GM23248 (cell line): ENCODE data around the gene CHCHD2. TPM values are rescaled to one million over a fixed set of nuclear protein-coding genes. Genes with fewer than 3 reads are reported as not detected.
"Not testable (repeated sequence)": the region's sequence is repeated elsewhere in the genome, so short reads cannot be mapped to it uniquely, and the experiment has no call there.

Source experiments
- DNase-seq: peaks from one replicate; pipeline ENCODE4 v3.0.0-alpha.2; 2015
- H2AFZ ChIP-seq: fragments of 200-600 bp; sonication (generic); 2 replicates; pipeline ENCODE4 v1.6.1; 2016; ENCODE audit warnings: antibody characterized with exemption
- H3F3A ChIP-seq: fragments of 200-600 bp; sonication (generic); 2 replicates; pipeline ENCODE4 v1.6.1; 2016; ENCODE audit warnings: mild to moderate bottlenecking, antibody characterized with exemption, mixed run types; ENCODE audit not compliant: insufficient read depth
- H3K27ac ChIP-seq: fragments of 200-600 bp; sonication (generic); 2 replicates; pipeline ENCODE4 v1.5.1; 2016; ENCODE audit warnings: mild to moderate bottlenecking
- H3K27me3 ChIP-seq: fragments of 200-600 bp; sonication (generic); replicated peaks from 2 replicates; pipeline ENCODE4 v1.6.1; 2016; ENCODE audit warnings: mild to moderate bottlenecking; ENCODE audit not compliant: insufficient read depth
- H3K36me3 ChIP-seq: fragments of 200-600 bp; sonication (generic); 2 replicates; pipeline ENCODE4 v1.6.1; 2016; ENCODE audit warnings: low read depth, mild to moderate bottlenecking
- H3K4me1 ChIP-seq: fragments of 200-600 bp; sonication (generic); 2 replicates; pipeline ENCODE4 v1.6.1; 2016; ENCODE audit warnings: mild to moderate bottlenecking; ENCODE audit not compliant: insufficient read depth
- H3K4me2 ChIP-seq: fragments of 200-600 bp; sonication (generic); one replicate; pipeline ENCODE4 v1.6.1; 2016; ENCODE audit warnings: mild to moderate bottlenecking; ENCODE audit not compliant: unreplicated experiment
- H3K4me3 ChIP-seq: fragments of 200-600 bp; sonication (generic); 2 replicates; pipeline ENCODE4 v1.5.1; 2016; ENCODE audit warnings: mild to moderate bottlenecking
- H3K79me2 ChIP-seq: fragments of 200-600 bp; sonication (generic); 2 replicates; pipeline ENCODE4 v1.6.1; 2016; ENCODE audit warnings: mild to moderate bottlenecking; ENCODE audit not compliant: insufficient read depth
- H3K9ac ChIP-seq: fragments of 200-600 bp; sonication (generic); 2 replicates; pipeline ENCODE4 v1.6.1; 2016; ENCODE audit warnings: mild to moderate bottlenecking
- H3K9me2 ChIP-seq: fragments of 200-600 bp; sonication (generic); 2 replicates; pipeline ENCODE4 v1.6.1; 2016; ENCODE audit warnings: mixed run types, mild to moderate bottlenecking, moderate library complexity; ENCODE audit not compliant: insufficient read depth
- H3K9me3 ChIP-seq: fragments of 200-600 bp; sonication (generic); one replicate; pipeline ENCODE4 v1.6.1; 2017; ENCODE audit warnings: low read depth
- H4K20me1 ChIP-seq: fragments of 200-600 bp; sonication (generic); 2 replicates; pipeline ENCODE4 v1.6.0; 2016; ENCODE audit not compliant: insufficient read depth
- EZH2 ChIP-seq: fragments of 200-600 bp; sonication (generic); IDR thresholded peaks from 2 replicates; pipeline ENCODE4 v1.6.1; 2018; ENCODE audit warnings: antibody characterized with exemption, mild to moderate bottlenecking; ENCODE audit not compliant: insufficient read depth, poor library complexity, severe bottlenecking
- EZH2phosphoT487 ChIP-seq: fragments of 200-600 bp; sonication (generic); IDR thresholded peaks from 2 replicates; pipeline ENCODE4 v1.6.1; 2018; ENCODE audit warnings: antibody characterized with exemption, moderate library complexity, mild to moderate bottlenecking, low read depth; ENCODE audit not compliant: insufficient read depth
- WGBS, 2 experiments: methylation state at CpG; one replicate each; pipeline ENCODE4 v1.1.6; 2015 to 2017; ENCODE audit warnings: low lambda C conversion rate in 2 of 2, low coverage in 1 of 2; ENCODE audit errors: missing lambda C conversion rate in 2 of 2; 5-methylcytosine and 5-hydroxymethylcytosine counted together
- in situ Hi-C: fragments of 300-500 bp; cut with MboI; formaldehyde crosslinking; loops from 2 replicates; pipeline ENCODE4 v1.15.0; 2020
- polyA plus RNA-seq: library from polyadenylated mRNA; unstranded; fragments of >200 nt; fragmentation: Nextera tagmentation; extraction: Ambion mirVana; gene quantifications from 2 replicates; pipeline ENCODE4 v1.2.1, GENCODE V29; 2016
- total RNA-seq: library from RNA; depleted of rRNA; stranded (reverse); fragments of >200 nt; shearing (Covaris generic); gene quantifications from 2 replicates; pipeline ENCODE4 v1.2.3, GENCODE V29; 2014

Gene CHCHD2
- total and polyA plus RNA-seq, 2 experiments from 2014 or later = 307 to 511 TPM

DNA sequence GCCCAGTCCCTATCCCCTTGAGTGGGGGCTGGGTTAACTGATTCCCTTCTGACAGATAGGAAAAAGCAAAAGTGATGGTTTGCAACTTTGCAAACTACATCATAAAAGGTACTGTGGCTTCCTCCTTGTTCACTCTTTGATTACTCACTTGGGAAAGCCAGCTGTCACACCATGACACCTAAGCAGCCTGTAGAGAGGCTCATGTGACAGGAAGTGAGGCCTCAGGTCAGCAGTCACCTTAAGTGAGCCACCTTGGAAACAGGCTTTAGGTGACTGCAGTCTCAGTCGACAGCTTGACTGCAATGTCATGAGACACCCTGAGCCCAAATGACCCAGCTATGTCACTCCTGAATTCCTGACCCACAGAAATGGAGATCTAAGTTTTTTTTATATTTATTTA is 4.3 kb upstream of the CHCHD2 start:
- H3K79me2 ChIP-seq = peaks cover 7% of the 10 kb centered on the region
- H3K36me3 ChIP-seq = no peaks in the 10 kb centered on the region
- no peaks in the 10 kb centered on the region for H4K20me1 ChIP-seq
- no peak overlapping the region for H3K4me2 ChIP-seq
- H3K27ac ChIP-seq = no peak overlapping the region
- WGBS, 2 experiments = 81 to 82% methylated on average over 1 of the region's 1 CpG
- H2AFZ ChIP-seq = no peak overlapping the region
- peaks cover 5% of the 10 kb centered on the region; the same call in 1 of the 2 replicates for H3F3A ChIP-seq
- H3K9me3 ChIP-seq = no peaks in the 10 kb centered on the region
- H3K9me2 ChIP-seq = no peaks in the 10 kb centered on the region
- in situ Hi-C loops = no loop called here
- no peak for DNase-seq
- H3K4me3 ChIP-seq = no peak overlapping the region
- TF ChIP-seq EZH2phosphoT487 = no peak
- TF ChIP-seq EZH2 = no peak
- H3K27me3 ChIP-seq = no peaks in the 10 kb centered on the region
- no peak overlapping the region for H3K9ac ChIP-seq
- no peaks in the 10 kb centered on the region; the same call in 1 of the 2 replicates for H3K4me1 ChIP-seq

DNA sequence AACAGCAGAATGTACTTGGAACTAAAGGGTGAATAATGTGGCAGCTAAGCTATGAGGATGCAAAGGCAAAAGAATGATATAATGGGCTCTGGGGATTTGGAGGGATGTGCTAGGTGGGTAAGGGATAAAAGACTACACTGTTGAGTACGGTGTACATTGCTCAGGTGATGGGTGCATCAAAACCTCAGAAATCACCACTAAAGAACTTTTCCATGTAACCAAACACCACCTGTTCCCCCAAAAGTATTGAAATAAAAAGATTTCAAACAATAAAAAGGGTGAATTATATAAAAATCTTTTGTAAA is 1.6 kb upstream of the CHCHD2 start:
- peaks cover 34% of the 10 kb centered on the region for H3K79me2 ChIP-seq
- 96 to 100% methylated on average over 1 of the region's 1 CpG for WGBS, 2 experiments
- no peaks in the 10 kb centered on the region for H4K20me1 ChIP-seq
- H3K9ac ChIP-seq = no peak overlapping the region
- H3K27ac ChIP-seq = no peak overlapping the region
- H3K36me3 ChIP-seq = peaks cover 13% of the 10 kb centered on the region; the same call in 1 of the 2 replicates
- peak overlapping the region; percentile 100; the same call in 1 of the 2 replicates for H2AFZ ChIP-seq
- H3K4me3 ChIP-seq = no peak overlapping the region
- TF ChIP-seq EZH2phosphoT487 (no peak), EZH2 (no peak)
- DNase-seq = no peak
- H3K9me3 ChIP-seq = no peaks in the 10 kb centered on the region
- peaks cover 5% of the 10 kb centered on the region; the same call in 1 of the 2 replicates for H3F3A ChIP-seq
- no peaks in the 10 kb centered on the region for H3K9me2 ChIP-seq
- H3K4me2 ChIP-seq = no peak overlapping the region
- no peaks in the 10 kb centered on the region for H3K27me3 ChIP-seq
- in situ Hi-C loops = no loop called here
- peaks cover 8% of the 10 kb centered on the region for H3K4me1 ChIP-seq

DNA sequence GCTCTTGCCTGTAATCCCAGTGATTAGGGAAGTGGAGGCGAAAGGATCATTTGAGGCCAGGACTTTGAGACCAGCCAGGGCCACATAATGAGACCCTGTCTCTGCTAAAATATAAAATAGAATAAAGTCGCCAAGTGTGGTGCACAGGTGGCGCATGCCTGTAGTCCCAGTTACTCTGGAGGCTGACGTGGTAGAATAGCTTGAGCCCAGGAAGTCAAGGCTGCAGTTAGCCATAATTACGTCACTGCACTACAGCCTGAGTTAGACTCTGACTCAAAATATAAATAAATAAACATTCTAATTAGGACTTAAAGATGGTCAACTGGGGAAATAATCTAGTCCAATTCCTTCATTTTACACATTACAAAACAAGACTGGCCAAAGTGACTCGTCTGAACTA is 768 bp downstream of the CHCHD2 start:
- TF ChIP-seq EZH2phosphoT487 (no peak), EZH2 (no peak)
- Histone ChIP-seq H3K9me3 (no peaks in the 10 kb centered on the region), H3K4me1 (peaks cover 8% of the 10 kb centered on the region), H3K27me3 (no peaks in the 10 kb centered on the region), H3K36me3 (peaks cover 37% of the 10 kb centered on the region), H3K9ac (peak overlapping the region; percentile 95), H3K79me2 (peaks cover 45% of the 10 kb centered on the region), H4K20me1 (no peaks in the 10 kb centered on the region), H3K9me2 (no peaks in the 10 kb centered on the region), H3K4me3 (peak overlapping the region; percentile 87), H2AFZ (peak overlapping the region; percentile 73), H3K27ac (peak overlapping the region; percentile 94), H3F3A (peaks cover 21% of the 10 kb centered on the region), H3K4me2 (peak overlapping the region; percentile 96)
- DNase-seq = peak; percentile 91
- 14 to 15% methylated on average over 6 of the region's 6 CpGs for WGBS, 2 experiments
- in situ Hi-C loops = no loop called here

DNA sequence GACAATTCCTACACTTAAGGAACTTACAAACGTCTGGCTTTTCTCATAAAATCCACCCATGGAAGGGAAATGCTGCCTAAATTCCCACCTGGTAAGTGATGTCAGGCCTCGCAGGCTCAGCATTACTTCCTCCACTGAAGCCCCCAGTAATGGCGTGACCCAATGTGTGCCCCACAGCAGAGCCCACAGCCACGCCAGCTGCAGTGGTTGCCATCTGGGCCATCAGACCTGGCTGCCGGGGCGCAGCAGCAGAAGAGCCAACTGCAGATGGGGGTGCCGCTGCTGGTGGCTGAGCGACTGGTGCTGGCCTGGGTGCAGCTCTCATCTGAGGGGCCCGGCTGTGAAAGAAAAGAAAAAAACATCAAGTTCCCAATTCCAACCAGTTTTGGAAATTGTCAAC is 2.1 kb downstream of the CHCHD2 start:
- H3K36me3 ChIP-seq = peaks cover 47% of the 10 kb centered on the region
- H3K4me1 ChIP-seq, H3K4me3 ChIP-seq, H3K9me3 ChIP-seq, H3K4me2 ChIP-seq, in situ Hi-C loops, H2AFZ ChIP-seq, DNase-seq, H3K9me2 ChIP-seq, H3K27me3 ChIP-seq, H4K20me1 ChIP-seq, H3K27ac ChIP-seq, H3K9ac ChIP-seq: not testable (repeated sequence)
- WGBS, 2 experiments = 84% methylated on average over 9 of the region's 9 CpGs
- H3K79me2 ChIP-seq = peaks cover 45% of the 10 kb centered on the region
- H3F3A ChIP-seq = peaks cover 34% of the 10 kb centered on the region

DNA sequence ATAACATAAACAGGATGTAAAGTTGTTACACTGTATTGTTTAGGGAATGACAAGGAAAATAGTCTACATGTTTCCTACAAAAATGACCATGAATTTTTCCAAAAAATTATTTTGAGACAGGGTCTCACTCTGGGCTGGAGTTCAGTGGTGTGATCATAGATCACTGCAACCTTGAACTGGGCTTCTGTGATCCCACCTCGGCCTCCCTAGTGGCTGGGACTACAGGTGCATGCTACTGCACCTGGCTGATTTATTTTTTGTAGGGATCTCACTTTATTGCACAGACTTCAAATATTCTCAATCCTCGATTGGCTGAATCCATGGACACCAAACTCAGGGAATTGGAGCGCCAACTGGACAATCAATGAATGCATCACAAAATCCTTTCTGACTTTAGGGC is 6.6 kb downstream of the CHCHD2 start:
- no peak overlapping the region for H2AFZ ChIP-seq
- no peak for DNase-seq
- H3K9me3 ChIP-seq = no peaks in the 10 kb centered on the region
- H4K20me1 ChIP-seq = no peaks in the 10 kb centered on the region
- WGBS, 2 experiments = 74 to 87% methylated on average over 3 of the region's 3 CpGs
- H3K4me2 ChIP-seq = no peak overlapping the region
- TF ChIP-seq EZH2 (no peak), EZH2phosphoT487 (no peak)
- H3K4me3 ChIP-seq = no peak overlapping the region
- peaks cover 18% of the 10 kb centered on the region for H3K4me1 ChIP-seq
- no peak overlapping the region for H3K27ac ChIP-seq
- in situ Hi-C loops = no loop called here
- H3F3A ChIP-seq = peaks cover 39% of the 10 kb centered on the region
- H3K36me3 ChIP-seq = peaks cover 47% of the 10 kb centered on the region
- no peak overlapping the region for H3K9ac ChIP-seq
- H3K9me2 ChIP-seq = no peaks in the 10 kb centered on the region
- no peaks in the 10 kb centered on the region for H3K27me3 ChIP-seq
- peaks cover 29% of the 10 kb centered on the region for H3K79me2 ChIP-seq

DNA sequence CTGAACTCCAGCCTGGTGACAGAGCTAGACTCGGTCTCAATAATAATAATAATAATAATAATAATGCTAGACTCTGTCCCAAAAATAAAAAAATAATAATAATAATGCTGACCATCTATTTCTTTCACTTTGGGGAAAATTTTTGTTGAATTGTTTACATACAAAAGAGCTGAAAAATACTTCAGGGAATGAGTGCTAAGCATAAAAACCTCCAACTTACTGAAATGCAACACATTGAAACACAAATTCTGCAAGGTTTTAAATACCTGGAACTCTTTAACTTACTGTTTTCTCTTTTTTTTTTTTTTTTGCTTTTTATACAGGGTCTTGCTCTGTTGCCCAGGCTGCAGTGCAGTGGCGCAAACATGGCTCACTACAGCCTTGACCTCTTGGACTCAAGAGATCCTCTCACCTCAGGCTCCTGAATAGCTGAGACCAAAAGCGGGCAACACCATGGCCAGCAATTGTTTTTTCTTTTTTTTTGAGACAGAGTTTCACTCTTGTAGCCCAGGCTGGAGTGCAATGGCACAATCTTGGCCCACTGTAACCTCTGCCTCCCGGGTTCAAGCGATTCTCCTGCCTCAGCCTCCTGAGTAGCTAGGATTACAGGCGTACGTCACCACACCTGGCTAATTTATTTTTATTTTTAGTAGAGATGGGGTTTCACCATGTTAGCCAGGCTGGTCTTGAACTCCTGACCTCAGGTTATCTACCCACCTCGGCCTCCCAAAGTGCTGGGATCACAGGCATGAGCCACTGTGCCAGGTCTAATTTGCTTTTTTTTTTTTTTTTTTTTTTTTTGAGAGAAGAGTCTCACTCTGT is 7.9 kb downstream of the CHCHD2 start:
- in situ Hi-C loops, H3K4me2 ChIP-seq: not testable (repeated sequence)
- peaks cover 43% of the 10 kb centered on the region for H3F3A ChIP-seq

More for the DNA sequence above, 7.9 kb downstream of the CHCHD2 start:
- H3K9me3 ChIP-seq, DNase-seq, H3K27me3 ChIP-seq, H3K9me2 ChIP-seq, H4K20me1 ChIP-seq, H2AFZ ChIP-seq, H3K9ac ChIP-seq, H3K4me3 ChIP-seq: not testable (repeated sequence)
- H3K79me2 ChIP-seq = peaks cover 16% of the 10 kb centered on the region
- H3K4me1 ChIP-seq = peaks cover 17% of the 10 kb centered on the region
- peak overlapping the region; percentile 32 for H3K27ac ChIP-seq
- WGBS, 2 experiments = 86 to 87% methylated on average over 8 of the region's 8 CpGs
- H3K36me3 ChIP-seq = peaks cover 39% of the 10 kb centered on the region
